ENCODE measurements around the gene ATP2C1.
"Not testable (repeated sequence)": the region's sequence is repeated elsewhere in the genome, so short reads cannot be mapped to it uniquely, and the experiment has no call there.

The ATP2C1 gene

GRCh38 chr3:131033480-131034080 lies 139.7 kb downstream of the ATP2C1 start:
- peak; percentile 61 for DNase-seq (ENCODE audit: low spot score)
- TF ChIP-seq CTCF (IDR thresholded peaks at IDR 0.05; ENCODE audit: borderline replicate concordance, control extremely low read depth, extremely low read depth, insufficient read depth, missing control alignments) = peak; percentile 53
- in situ Hi-C loops (cut with MboI; ENCODE audit: low sequenced_read_pairs, unreplicated experiment) = loop anchor here (25.0 kb wide), 1 partner anchor 979 kb away; no protein-coding TSS in a partner anchor

GRCh38 chr3:131036200-131036816 lies 142.4 kb downstream of the ATP2C1 start:
- in situ Hi-C loops (cut with MboI; ENCODE audit: low sequenced_read_pairs, unreplicated experiment) = loop anchor here (25.0 kb wide), 1 partner anchor 976 kb away; no protein-coding TSS in a partner anchor
- no peak for TF ChIP-seq CTCF (IDR thresholded peaks at IDR 0.05; ENCODE audit: borderline replicate concordance, control extremely low read depth, extremely low read depth, insufficient read depth, missing control alignments)
- no peak for DNase-seq (ENCODE audit: low spot score)

- no peak for DNase-seq (ENCODE audit: low spot score)
- no peak for TF ChIP-seq CTCF (IDR thresholded peaks at IDR 0.05; ENCODE audit: borderline replicate concordance, control extremely low read depth, extremely low read depth, insufficient read depth, missing control alignments)
- in situ Hi-C loops (cut with MboI; ENCODE audit: low sequenced_read_pairs, unreplicated experiment) = loop anchor here (25.0 kb wide), 1 partner anchor 975 kb away; no protein-coding TSS in a partner anchor
These were observed 143.1 kb downstream of the ATP2C1 start for GRCh38 chr3:131036986-131037385.

GRCh38 chr3:131038326-131038725 lies 144.4 kb downstream of the ATP2C1 start:
- in situ Hi-C loops (cut with MboI; ENCODE audit: low sequenced_read_pairs, unreplicated experiment) = loop anchor here (25.0 kb wide), 1 partner anchor 974 kb away; no protein-coding TSS in a partner anchor
- DNase-seq (ENCODE audit: low spot score) = no peak
- TF ChIP-seq CTCF (IDR thresholded peaks at IDR 0.05; ENCODE audit: borderline replicate concordance, control extremely low read depth, extremely low read depth, insufficient read depth, missing control alignments) = no peak

- not testable (repeated sequence) for DNase-seq (ENCODE audit: low spot score)
- in situ Hi-C loops (cut with MboI; ENCODE audit: low sequenced_read_pairs, unreplicated experiment) = loop anchor here (25.0 kb wide), 1 partner anchor 970 kb away; no protein-coding TSS in a partner anchor
These were observed 148.5 kb downstream of the ATP2C1 start for GRCh38 chr3:131042271-131042985.

GRCh38 chr3:131047582-131047981 lies 153.7 kb downstream of the ATP2C1 start:
- no peak for DNase-seq (ENCODE audit: low spot score)
- in situ Hi-C loops (cut with MboI; ENCODE audit: low sequenced_read_pairs, unreplicated experiment) = loop anchor here (25.0 kb wide), 1 partner anchor 965 kb away; no protein-coding TSS in a partner anchor
- no peak for TF ChIP-seq CTCF (IDR thresholded peaks at IDR 0.05; ENCODE audit: borderline replicate concordance, control extremely low read depth, extremely low read depth, insufficient read depth, missing control alignments)
